HCT116 (cell line): Measurements from ENCODE around the gene ATP6V0B. TPM values are rescaled to one million over a fixed set of nuclear protein-coding genes. Genes with fewer than 3 reads are reported as not detected.
A peak's percentile ranks its signal among the peaks of the same experiment; 100 is the strongest.

ENCODE experiments used
- ATAC-seq: fragments of 200-7000 bp; cut with Tn5 transposase; 2 replicates; pipeline ENCODE4 v1.9.1; 2020; ENCODE audit warnings: mild to moderate bottlenecking, moderate library complexity
- BruUV-seq: library from RNA; stranded (reverse); fragments of 400-500 nt; replicated peaks from 2 replicates; lab custom pipeline; 2021; lab: Mats Ljungman, UMichigan
- CTCF ChIA-PET: fragments of 300-600 bp; sonication (Branson Sonifier 250); formaldehyde crosslinking; loops from one replicate; lab custom pipeline; 2021; ENCODE audit warnings: antibody characterized with exemption; lab: Charles Lee
- POLR2A ChIA-PET: fragments of 300-600, 350-600 bp; sonication (Branson Sonifier 250); formaldehyde crosslinking; loops from one replicate; lab custom pipeline; 2021; ENCODE audit warnings: antibody characterized with exemption; lab: Charles Lee
- RAD21 ChIA-PET, 2 experiments: fragments of 300-600 bp; sonication (Branson Sonifier 250); formaldehyde crosslinking; loops; one replicate each; lab custom pipeline; 2023; ENCODE audit warnings: low total read pairs in 2 of 2; ENCODE audit not compliant: uncharacterized antibody in 2 of 2, unreplicated experiment in 2 of 2, low non-redundant PET in 1 of 2; lab: Charles Lee
- DNase-seq: peaks from one replicate; pipeline ENCODE4 v3.0.0-alpha.2; 2010; ENCODE audit warnings: low read depth, low spot score
- H2AFZ ChIP-seq: fragments of 200-600 bp; shearing (Covaris generic), sonication (generic); 2 replicates; pipeline ENCODE4 v1.6.1; 2017; ENCODE audit warnings: low read depth, mixed run types, mixed read lengths, antibody characterized with exemption, low read length; ENCODE audit not compliant: poor library complexity, severe bottlenecking
- H3K27ac ChIP-seq: 2 replicates; pipeline ENCODE4 v1.5.1; 2012; ENCODE audit warnings: low read depth, low read length
- H3K27me3 ChIP-seq: fragments of 200-600 bp; sonication (generic); 2 replicates; pipeline ENCODE4 v1.6.1; 2016; ENCODE audit warnings: mixed run types, low read length, mixed read lengths; ENCODE audit not compliant: insufficient read depth
- H3K36me3 ChIP-seq, 2 experiments: fragments of 200-500 bp in 1 of 2; fragments of 200-600 bp in 1 of 2; sonication (Bioruptor generic) in 1 of 2; sonication (generic) in 1 of 2; 2 replicates each; pipeline versions ENCODE4 v1.5.1 to v1.6.1; 2014 to 2016; ENCODE audit warnings: low read length in 2 of 2, inconsistent platforms in 1 of 2, mixed read lengths in 1 of 2, mixed run types in 1 of 2; ENCODE audit not compliant: insufficient read depth in 2 of 2, control insufficient read depth in 1 of 2
- H3K4me1 ChIP-seq, 2 experiments: fragments of 200-600 bp in 1 of 2; sonication (generic) in 1 of 2; 2 replicates each; pipeline versions ENCODE4 v1.5.1 to v1.6.1; 2012 to 2017; ENCODE audit warnings: low read length in 2 of 2, inconsistent platforms in 1 of 2, mild to moderate bottlenecking in 1 of 2, mixed read lengths in 1 of 2, mixed run types in 1 of 2, moderate library complexity in 1 of 2; ENCODE audit not compliant: insufficient read depth in 2 of 2, control insufficient read depth in 1 of 2
- H3K4me2 ChIP-seq: fragments of 200-600 bp; sonication (generic); 2 replicates; pipeline ENCODE4 v1.6.1; 2017; ENCODE audit warnings: mixed run types, low read length, mixed read lengths
- H3K4me3 ChIP-seq, 2 experiments: fragments of 200-600 bp in 1 of 2; sonication (generic) in 1 of 2; replicated peaks in 1 of 2; 2 replicates each; pipeline ENCODE4 v1.5.1; 2011 to 2016; ENCODE audit warnings: low read length in 2 of 2, control low read depth in 1 of 2, low read depth in 1 of 2, mild to moderate bottlenecking in 1 of 2, mixed read lengths in 1 of 2, mixed run types in 1 of 2
- H3K79me2 ChIP-seq: fragments of 200-600 bp; sonication (generic); 2 replicates; pipeline ENCODE4 v1.6.1; 2017; ENCODE audit warnings: mild to moderate bottlenecking, mixed run types, low read length, moderate library complexity, mixed read lengths; ENCODE audit not compliant: insufficient read depth
- H3K9ac ChIP-seq: fragments of 200-600 bp; sonication (generic); 2 replicates; pipeline ENCODE4 v1.6.1; 2016; ENCODE audit warnings: low read length, mixed read lengths
- H3K9me2 ChIP-seq: fragments of 200-600 bp; sonication (generic), shearing (Covaris generic); 2 replicates; pipeline ENCODE4 v1.6.1; 2017; ENCODE audit warnings: mixed run types, mild to moderate bottlenecking, moderate library complexity; ENCODE audit not compliant: insufficient read depth
- H3K9me3 ChIP-seq, 2 experiments: fragments of 200-500 bp in 1 of 2; fragments of 200-600 bp in 1 of 2; sonication (Bioruptor generic) in 1 of 2; sonication (generic) in 1 of 2; 2 replicates each; pipeline ENCODE4 v1.6.1; 2014 to 2017; ENCODE audit warnings: low read length in 2 of 2, mixed read lengths in 2 of 2, inconsistent platforms in 1 of 2, low read depth in 1 of 2, mild to moderate bottlenecking in 1 of 2, mixed run types in 1 of 2, moderate library complexity in 1 of 2; ENCODE audit not compliant: control insufficient read depth in 1 of 2, insufficient read depth in 1 of 2
- H4K20me1 ChIP-seq: fragments of 200-600 bp; sonication (generic), shearing (Covaris generic); 2 replicates; pipeline ENCODE4 v1.6.1; 2017; ENCODE audit warnings: mixed run types, mild to moderate bottlenecking, moderate library complexity; ENCODE audit not compliant: insufficient read depth
- EGR1 ChIP-seq: IDR thresholded peaks from 2 replicates; pipeline ENCODE4 v1.6.1; 2012; ENCODE audit warnings: low read depth
- SIN3A ChIP-seq: IDR thresholded peaks from 2 replicates; pipeline ENCODE4 v1.6.1; 2012; ENCODE audit warnings: low read depth
- SP1 ChIP-seq: IDR thresholded peaks from 2 replicates; pipeline ENCODE4 v1.6.1; 2012; ENCODE audit warnings: low read depth
- intact Hi-C: fragments of 100-400 bp; cut with micrococcal nuclease; formaldehyde crosslinking; loops from 2 replicates; pipeline ENCODE4 v1.10.0; 2022
- total RNA-seq: library from RNA; stranded (reverse); gene quantifications from one replicate; pipeline ENCODE4 v1.2.1, GENCODE V29; 2021; ENCODE audit not compliant: unreplicated experiment
- TF ChIP-seq, protein P1 (sequence below), 3 experiments: fragments of 200-600 bp in 1 of 3; sonication (generic) in 1 of 3; IDR thresholded peaks in 2 of 3; conservative IDR thresholded peaks in 1 of 3; 2 replicates each; pipeline ENCODE4 v1.5.1; 2012 to 2017; ENCODE audit warnings: low read depth in 2 of 3, low read length in 2 of 3, antibody characterized with exemption in 1 of 3, borderline replicate concordance in 1 of 3, control low read depth in 1 of 3, mild to moderate bottlenecking in 1 of 3, mixed read lengths in 1 of 3, mixed run types in 1 of 3, moderate library complexity in 1 of 3; ENCODE audit not compliant: insufficient read depth in 1 of 3

Gene ATP6V0B
- total RNA-seq, 1 experiment from 2014 or later = 122 TPM

DNA sequence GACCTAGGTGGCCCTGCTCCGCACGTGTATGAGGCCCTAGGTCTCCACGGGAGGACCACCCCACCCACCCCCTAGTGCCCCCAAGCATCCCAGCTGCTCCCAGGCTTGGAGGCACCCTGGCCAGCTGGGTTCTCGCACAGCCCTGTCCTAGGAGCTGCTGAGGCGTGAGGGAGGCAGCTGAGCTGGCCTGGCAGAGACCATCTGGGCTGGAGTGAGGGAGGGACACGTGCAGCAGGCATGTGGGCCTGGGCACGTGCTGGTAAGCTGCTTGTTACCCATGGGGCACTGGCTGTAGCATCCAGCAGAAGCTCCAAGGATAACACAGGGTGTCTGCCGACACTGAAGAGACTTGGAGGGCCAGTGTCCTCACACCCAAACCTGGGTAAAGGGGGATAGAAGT lies 46.4 kb downstream of the ATP6V0B start:
- CTCF ChIA-PET = no interaction called here

DNA sequence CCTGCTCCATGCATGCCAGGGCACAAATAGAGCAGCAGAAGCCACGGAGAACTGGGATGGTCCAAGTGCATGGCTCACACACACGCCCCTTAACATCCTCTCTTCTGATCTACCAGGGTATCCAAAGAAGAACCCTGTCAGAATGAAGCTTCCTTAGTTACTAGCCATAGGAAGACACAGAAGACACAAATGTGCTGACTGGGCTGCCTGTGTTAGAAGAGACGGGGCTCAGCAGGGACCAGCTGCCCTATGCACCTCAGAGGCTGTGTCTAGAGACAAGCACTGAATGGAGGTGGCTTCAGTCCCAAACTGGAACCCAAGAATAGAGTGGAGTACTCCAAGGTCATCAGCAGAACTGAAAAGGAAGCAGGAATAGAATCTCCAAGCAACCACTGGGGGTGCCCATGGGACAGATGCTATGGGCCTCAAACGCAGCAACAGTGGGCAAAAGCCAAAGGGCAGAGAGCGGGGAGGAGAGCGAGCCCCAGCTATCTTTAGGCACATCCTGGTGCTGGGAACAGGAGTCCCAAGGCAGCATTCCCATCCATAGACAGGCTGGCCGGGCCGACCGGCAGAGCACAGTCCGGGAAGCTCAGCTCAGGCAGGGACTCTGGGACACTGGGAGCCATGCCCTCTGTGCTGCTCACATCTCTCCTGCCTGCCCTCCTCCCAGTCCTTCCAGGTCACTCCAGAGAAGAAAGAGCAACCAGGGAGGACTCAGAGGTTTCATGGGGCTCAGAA lies 47.0 kb downstream of the ATP6V0B start:
- Histone ChIP-seq H3K4me2 (no peak overlapping the region), H3K9me3 (no peaks in the 10 kb centered on the region), H3K27me3 (no peaks in the 10 kb centered on the region), H3K9ac (no peak overlapping the region), H3K9me2 (no peaks in the 10 kb centered on the region), H4K20me1 (no peaks in the 10 kb centered on the region), H3K27ac (no peak overlapping the region), H3K4me1 (peaks cover 0 to 2% of the 10 kb centered on the region in 2 experiments; a peak in 1 of 4 replicates), H3K36me3 (no peaks in the 10 kb centered on the region), H3K79me2 (no peaks in the 10 kb centered on the region), H3K4me3 (no peak overlapping the region), H2AFZ (no peak overlapping the region)
- RAD21 ChIA-PET = no interaction called here
- CTCF ChIA-PET = no interaction called here
- no TSS peak for BruUV-seq
- POLR2A ChIA-PET = no interaction called here
- ATAC-seq (peak; percentile 67), DNase-seq (no peak)
- no peak for TF ChIP-seq SIN3A
- TF ChIP-seq, protein P1, sequence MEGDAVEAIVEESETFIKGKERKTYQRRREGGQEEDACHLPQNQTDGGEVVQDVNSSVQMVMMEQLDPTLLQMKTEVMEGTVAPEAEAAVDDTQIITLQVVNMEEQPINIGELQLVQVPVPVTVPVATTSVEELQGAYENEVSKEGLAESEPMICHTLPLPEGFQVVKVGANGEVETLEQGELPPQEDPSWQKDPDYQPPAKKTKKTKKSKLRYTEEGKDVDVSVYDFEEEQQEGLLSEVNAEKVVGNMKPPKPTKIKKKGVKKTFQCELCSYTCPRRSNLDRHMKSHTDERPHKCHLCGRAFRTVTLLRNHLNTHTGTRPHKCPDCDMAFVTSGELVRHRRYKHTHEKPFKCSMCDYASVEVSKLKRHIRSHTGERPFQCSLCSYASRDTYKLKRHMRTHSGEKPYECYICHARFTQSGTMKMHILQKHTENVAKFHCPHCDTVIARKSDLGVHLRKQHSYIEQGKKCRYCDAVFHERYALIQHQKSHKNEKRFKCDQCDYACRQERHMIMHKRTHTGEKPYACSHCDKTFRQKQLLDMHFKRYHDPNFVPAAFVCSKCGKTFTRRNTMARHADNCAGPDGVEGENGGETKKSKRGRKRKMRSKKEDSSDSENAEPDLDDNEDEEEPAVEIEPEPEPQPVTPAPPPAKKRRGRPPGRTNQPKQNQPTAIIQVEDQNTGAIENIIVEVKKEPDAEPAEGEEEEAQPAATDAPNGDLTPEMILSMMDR (IDR thresholded peaks at IDR 0.05 in 2 of 3, conservative IDR thresholded peaks at IDR 0.05 in 1 of 3; ENCODE audit: borderline replicate concordance in 1 of 3, insufficient read depth in 1 of 3, low read depth in 2 of 3, low read length in 2 of 3) = peak in 2 of 3 experiments; percentile 20 to 30; a peak in 2 of 6 replicates
- intact Hi-C loops = no loop called here

More for the DNA sequence above, 46.4 kb downstream of the ATP6V0B start:
- H3K36me3 ChIP-seq = no peaks in the 10 kb centered on the region
- no peak for DNase-seq
- no peak overlapping the region for H2AFZ ChIP-seq
- no peaks in the 10 kb centered on the region for H3K9me2 ChIP-seq
- ChIA-PET POLR2A (interaction anchor here (1.3 kb wide), 1 partner anchor 10 kb away, joined by 4 read pairs; the partner anchor contains the start of gene SLC6A9), RAD21 (no interaction called here)
- no peak overlapping the region for H3K4me2 ChIP-seq
- TF ChIP-seq SP1 = no peak
- no peak for TF ChIP-seq EGR1
- no peak overlapping the region for H3K4me3 ChIP-seq
- H3K27me3 ChIP-seq = no peaks in the 10 kb centered on the region
- H3K9ac ChIP-seq = no peak overlapping the region
- no peaks in the 10 kb centered on the region for H3K4me1 ChIP-seq
- H3K9me3 ChIP-seq = no peaks in the 10 kb centered on the region
- intact Hi-C loops = no loop called here
- no peak overlapping the region for H3K27ac ChIP-seq
- H4K20me1 ChIP-seq = no peaks in the 10 kb centered on the region
- no TSS peak for BruUV-seq
- ATAC-seq = no peak
- no peaks in the 10 kb centered on the region for H3K79me2 ChIP-seq
